Cardiac fibroblast (primary cell): Measurements from ENCODE around the gene EPB41L1.

Experiments
- DNase-seq, 2 donors: peaks; one replicate each; pipeline versions ENCODE4 v3.0.0 to v3.0.0-alpha.2; 2010; ENCODE audit warnings: low read depth in 2 of 2
- H3K4me3 ChIP-seq, 2 donors: replicated peaks in 1 of 2; 1 replicate in 1 of 2; 2 replicates in 1 of 2; pipeline ENCODE4 v1.5.1; 2011; ENCODE audit warnings: low read depth in 2 of 2, low read length in 2 of 2, mild to moderate bottlenecking in 2 of 2, moderate library complexity in 1 of 2
- CTCF ChIP-seq: IDR thresholded peaks from one replicate; pipeline ENCODE4 v1.5.1; 2011; ENCODE audit warnings: low read depth, mild to moderate bottlenecking, low read length, inconsistent platforms

The EPB41L1 gene

GRCh38 chr20:36116807-36117441, 37.6 kb upstream of the EPB41L1 start:
- no peak overlapping the region for H3K4me3 ChIP-seq
- DNase-seq = peak; percentile 76 to 78
- no peak for TF ChIP-seq CTCF

- DNase-seq = no peak
- TF ChIP-seq CTCF = no peak
- no peak overlapping the region for H3K4me3 ChIP-seq
Observed at GRCh38 chr20:36117638-36118037, 36.9 kb upstream of the EPB41L1 start.

GRCh38 chr20:36118371-36118770, 36.2 kb upstream of the EPB41L1 start:
- no peak overlapping the region for H3K4me3 ChIP-seq
- no peak for DNase-seq
- TF ChIP-seq CTCF = no peak

- DNase-seq = no peak
- TF ChIP-seq CTCF = no peak
- H3K4me3 ChIP-seq = no peak overlapping the region
Observed at GRCh38 chr20:36119537-36119936, 35.0 kb upstream of the EPB41L1 start.

- TF ChIP-seq CTCF = no peak
- no peak overlapping the region for H3K4me3 ChIP-seq
- DNase-seq = no peak
Observed at GRCh38 chr20:36120241-36120640, 34.3 kb upstream of the EPB41L1 start.

GRCh38 chr20:36120991-36121390, 33.5 kb upstream of the EPB41L1 start:
- no peak for TF ChIP-seq CTCF
- no peak for DNase-seq
- no peak overlapping the region for H3K4me3 ChIP-seq
